K562 (cell line): ENCODE results near the gene LMNTD2. TPM values are rescaled to one million over a fixed set of nuclear protein-coding genes. Genes with fewer than 3 reads are reported as not detected.

Experiments used
- CC2D1A ChIP-seq: fragments of 450-650 bp; IDR thresholded peaks from 2 replicates; pipeline ENCODE4 v1.6.1; 2017; ENCODE audit warnings: mild to moderate bottlenecking
- CXXC5 ChIP-seq: fragments of 250-450 bp; sonication (Bioruptor Pico); IDR thresholded peaks from 2 replicates; pipeline ENCODE4 v1.8.0; 2022; ENCODE audit warnings: inconsistent platforms, mild to moderate bottlenecking, moderate library complexity
- GTF2A2 ChIP-seq: IDR thresholded peaks from 2 replicates; pipeline ENCODE4 v1.6.1; 2016; ENCODE audit warnings: mild to moderate bottlenecking, missing genetic modification characterization, missing compliant biosample characterization
- GTF2F1 ChIP-seq: IDR thresholded peaks from 2 replicates; pipeline ENCODE4 v1.6.1; 2011; ENCODE audit warnings: low read depth, low read length, improper control_type of control experiment
- HDAC2 ChIP-seq: fragments of 450-650 bp; IDR thresholded peaks from 2 replicates; pipeline ENCODE4 v1.6.1; 2016; ENCODE audit warnings: mild to moderate bottlenecking
- HOXB6 ChIP-seq: fragments of 250-450 bp; sonication (Bioruptor Pico); IDR thresholded peaks from 2 replicates; pipeline ENCODE4 v1.5.1; 2022; ENCODE audit warnings: mild to moderate bottlenecking, borderline replicate concordance
- KDM1A ChIP-seq, 2 experiments: fragments of 450-650 bp; IDR thresholded peaks; 2 replicates each; pipeline ENCODE4 v1.6.1; 2016; ENCODE audit warnings: mild to moderate bottlenecking in 2 of 2
- PCBP2 ChIP-seq: fragments of 200-400 bp; formaldehyde crosslinking; IDR thresholded peaks from 2 replicates; pipeline ENCODE4 v1.6.1; 2018; ENCODE audit warnings: low read length, low read depth, mild to moderate bottlenecking, moderate library complexity; ENCODE audit not compliant: poor library complexity, severe bottlenecking
- ZBTB1 ChIP-seq: sonication (generic); formaldehyde crosslinking; IDR thresholded peaks from 2 replicates; pipeline ENCODE4 v1.8.1; 2023; ENCODE audit warnings: missing genetic modification reagents, low read depth, mild to moderate bottlenecking, borderline replicate concordance
- ZFPM2 ChIP-seq: fragments of 250-450 bp; sonication (Bioruptor Pico); IDR thresholded peaks from 2 replicates; pipeline ENCODE4 v1.5.1; 2022; ENCODE audit warnings: mild to moderate bottlenecking
- polyA plus RNA-seq, 8 experiments: library from polyadenylated mRNA; depleted of rRNA in 4 of 8; stranded (reverse) in 5 of 8; unstranded in 3 of 8; fragments of >200 nt; fragmentation: Nextera tagmentation in 2 of 8; fragmentation: Illumina TruSeq in 1 of 8; extraction: Ambion mirVana in 2 of 8; extraction: Trizol in 1 of 8; gene quantifications; 2 replicates each; pipeline versions ENCODE4 v1.2.1 to v1.2.3, GENCODE V29; 2011 to 2014; ENCODE audit warnings: inconsistent platforms in 1 of 8, missing spikeins in 1 of 8
- total RNA-seq, 7 experiments: library from RNA; depleted of rRNA in 6 of 7; stranded (reverse); fragments of >200 nt in 6 of 7; fragmentation: Illumina TruSeq in 2 of 7; extraction: Trizol in 2 of 7; gene quantifications; 2 replicates each; pipeline versions ENCODE4 v1.2.1 to v1.2.3, GENCODE V29; 2011 to 2021; ENCODE audit warnings: low replicate concordance in 1 of 7
- TF ChIP-seq, protein P1 (sequence below), 3 experiments: fragments of 200-800 bp in 1 of 3; sonication (Bioruptor generic) in 1 of 3; sonication (generic) in 1 of 3; formaldehyde crosslinking in 1 of 3; IDR thresholded peaks; 2 replicates each; pipeline versions ENCODE4 v1.6.1 to v1.8.0; 2016 to 2022; ENCODE audit warnings: mild to moderate bottlenecking in 2 of 3, missing compliant biosample characterization in 2 of 3, missing genetic modification characterization in 2 of 3, missing genetic modification reagents in 1 of 3
- TF ChIP-seq, protein P2 (sequence below): fragments of 250-450 bp; sonication (Bioruptor Pico); IDR thresholded peaks from 2 replicates; pipeline ENCODE4 v1.5.0; 2020; ENCODE audit warnings: mild to moderate bottlenecking, borderline replicate concordance
- TF ChIP-seq, protein P3 (sequence below): sonication (generic); IDR thresholded peaks from 2 replicates; pipeline ENCODE4 v1.6.1; 2016
- TF ChIP-seq, protein P4 (sequence below): sonication (generic); formaldehyde crosslinking; IDR thresholded peaks from 2 replicates; pipeline ENCODE4 v1.8.0; 2022; ENCODE audit warnings: mild to moderate bottlenecking, missing genetic modification reagents, borderline replicate concordance
- TF ChIP-seq, protein P5 (sequence below): sonication (generic); formaldehyde crosslinking; IDR thresholded peaks from 2 replicates; pipeline ENCODE4 v1.8.1; 2023; ENCODE audit warnings: missing genetic modification reagents, mild to moderate bottlenecking, borderline replicate concordance

The LMNTD2 gene
- total and polyA plus RNA-seq, 9 of the 15 experiments (the other 6 are each of a cell fraction or from before 2014, with no cell fraction given): 0.48 to 4.2 (median 1.5) TPM; not detected in 3

DNA sequence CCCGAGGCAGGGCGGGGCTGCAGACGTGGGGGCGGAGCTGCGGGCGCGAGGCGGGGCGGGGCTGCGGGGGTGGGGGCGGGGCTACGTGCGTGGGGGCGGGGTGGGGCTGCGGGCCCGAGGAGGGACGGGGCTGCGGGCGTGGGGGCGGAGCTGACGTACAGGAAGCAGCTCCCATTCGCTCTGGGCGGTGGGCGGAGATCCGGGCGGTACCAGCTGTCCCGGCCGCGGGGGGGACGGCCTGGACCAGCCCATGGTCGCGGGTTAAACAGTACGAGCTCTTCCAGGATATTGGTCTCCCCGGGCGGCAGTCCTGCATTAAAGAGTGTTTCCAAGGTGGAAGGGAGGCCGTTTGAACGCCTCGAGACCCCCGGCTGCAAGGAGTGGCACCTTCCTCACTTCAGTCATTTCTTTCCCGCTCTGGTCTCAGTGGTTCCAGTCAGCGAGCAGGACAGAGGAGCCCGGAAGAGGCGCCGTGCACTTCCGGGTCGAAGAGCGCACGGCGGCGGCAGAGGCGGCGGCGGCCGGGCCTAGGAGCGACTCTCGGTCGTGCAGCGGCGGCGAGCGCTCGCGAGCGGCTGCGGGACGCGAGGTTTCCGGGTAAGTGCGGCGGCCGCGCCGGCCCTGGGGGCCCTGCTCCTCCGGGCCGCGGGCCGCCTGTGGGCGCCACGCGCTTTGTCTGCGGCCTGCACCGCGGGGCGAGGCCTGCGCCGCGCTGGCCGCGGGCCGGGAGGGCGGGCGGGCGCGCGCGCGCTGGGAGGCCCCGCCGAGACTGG is 15.6 kb upstream of the LMNTD2 start, which contains the start of gene PHRF1 (continued):
- TF ChIP-seq, protein P1, sequence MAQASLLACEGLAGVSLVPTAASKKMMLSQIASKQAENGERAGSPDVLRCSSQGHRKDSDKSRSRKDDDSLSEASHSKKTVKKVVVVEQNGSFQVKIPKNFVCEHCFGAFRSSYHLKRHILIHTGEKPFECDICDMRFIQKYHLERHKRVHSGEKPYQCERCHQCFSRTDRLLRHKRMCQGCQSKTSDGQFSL (CRISPR knock-in tag; IDR thresholded peaks at IDR 0.05): no peak
- TF ChIP-seq, protein P1 (tag; IDR thresholded peaks at IDR 0.05): no peak
- TF ChIP-seq HDAC2 (no peak), ZFPM2 (no peak), GTF2A2 (tag) (0 out of 2 replicates have a peak, but pooled peaks have one; percentile 31), CXXC5 (peak; percentile 80), ZBTB1 (CRISPR knock-in tag) (0 out of 2 replicates have a peak, but pooled peaks have one; percentile 53), KDM1A (IDR thresholded peaks at IDR 0.05) (no peak), PCBP2 (no peak), HOXB6 (0 out of 2 replicates have a peak, but pooled peaks have one; percentile 26), CC2D1A (no peak), GTF2F1 (no peak)
- TF ChIP-seq, protein P2, sequence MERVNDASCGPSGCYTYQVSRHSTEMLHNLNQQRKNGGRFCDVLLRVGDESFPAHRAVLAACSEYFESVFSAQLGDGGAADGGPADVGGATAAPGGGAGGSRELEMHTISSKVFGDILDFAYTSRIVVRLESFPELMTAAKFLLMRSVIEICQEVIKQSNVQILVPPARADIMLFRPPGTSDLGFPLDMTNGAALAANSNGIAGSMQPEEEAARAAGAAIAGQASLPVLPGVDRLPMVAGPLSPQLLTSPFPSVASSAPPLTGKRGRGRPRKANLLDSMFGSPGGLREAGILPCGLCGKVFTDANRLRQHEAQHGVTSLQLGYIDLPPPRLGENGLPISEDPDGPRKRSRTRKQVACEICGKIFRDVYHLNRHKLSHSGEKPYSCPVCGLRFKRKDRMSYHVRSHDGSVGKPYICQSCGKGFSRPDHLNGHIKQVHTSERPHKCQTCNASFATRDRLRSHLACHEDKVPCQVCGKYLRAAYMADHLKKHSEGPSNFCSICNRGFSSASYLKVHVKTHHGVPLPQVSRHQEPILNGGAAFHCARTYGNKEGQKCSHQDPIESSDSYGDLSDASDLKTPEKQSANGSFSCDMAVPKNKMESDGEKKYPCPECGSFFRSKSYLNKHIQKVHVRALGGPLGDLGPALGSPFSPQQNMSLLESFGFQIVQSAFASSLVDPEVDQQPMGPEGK (CRISPR knock-in tag): no peak
- TF ChIP-seq, protein P3, sequence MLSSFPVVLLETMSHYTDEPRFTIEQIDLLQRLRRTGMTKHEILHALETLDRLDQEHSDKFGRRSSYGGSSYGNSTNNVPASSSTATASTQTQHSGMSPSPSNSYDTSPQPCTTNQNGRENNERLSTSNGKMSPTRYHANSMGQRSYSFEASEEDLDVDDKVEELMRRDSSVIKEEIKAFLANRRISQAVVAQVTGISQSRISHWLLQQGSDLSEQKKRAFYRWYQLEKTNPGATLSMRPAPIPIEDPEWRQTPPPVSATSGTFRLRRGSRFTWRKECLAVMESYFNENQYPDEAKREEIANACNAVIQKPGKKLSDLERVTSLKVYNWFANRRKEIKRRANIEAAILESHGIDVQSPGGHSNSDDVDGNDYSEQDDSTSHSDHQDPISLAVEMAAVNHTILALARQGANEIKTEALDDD: no peak
- TF ChIP-seq, protein P4, sequence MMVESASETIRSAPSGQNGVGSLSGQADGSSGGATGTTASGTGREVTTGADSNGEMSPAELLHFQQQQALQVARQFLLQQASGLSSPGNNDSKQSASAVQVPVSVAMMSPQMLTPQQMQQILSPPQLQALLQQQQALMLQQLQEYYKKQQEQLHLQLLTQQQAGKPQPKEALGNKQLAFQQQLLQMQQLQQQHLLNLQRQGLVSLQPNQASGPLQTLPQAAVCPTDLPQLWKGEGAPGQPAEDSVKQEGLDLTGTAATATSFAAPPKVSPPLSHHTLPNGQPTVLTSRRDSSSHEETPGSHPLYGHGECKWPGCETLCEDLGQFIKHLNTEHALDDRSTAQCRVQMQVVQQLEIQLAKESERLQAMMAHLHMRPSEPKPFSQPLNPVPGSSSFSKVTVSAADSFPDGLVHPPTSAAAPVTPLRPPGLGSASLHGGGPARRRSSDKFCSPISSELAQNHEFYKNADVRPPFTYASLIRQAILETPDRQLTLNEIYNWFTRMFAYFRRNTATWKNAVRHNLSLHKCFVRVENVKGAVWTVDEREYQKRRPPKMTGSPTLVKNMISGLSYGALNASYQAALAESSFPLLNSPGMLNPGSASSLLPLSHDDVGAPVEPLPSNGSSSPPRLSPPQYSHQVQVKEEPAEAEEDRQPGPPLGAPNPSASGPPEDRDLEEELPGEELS: no peak
- TF ChIP-seq, protein P5, sequence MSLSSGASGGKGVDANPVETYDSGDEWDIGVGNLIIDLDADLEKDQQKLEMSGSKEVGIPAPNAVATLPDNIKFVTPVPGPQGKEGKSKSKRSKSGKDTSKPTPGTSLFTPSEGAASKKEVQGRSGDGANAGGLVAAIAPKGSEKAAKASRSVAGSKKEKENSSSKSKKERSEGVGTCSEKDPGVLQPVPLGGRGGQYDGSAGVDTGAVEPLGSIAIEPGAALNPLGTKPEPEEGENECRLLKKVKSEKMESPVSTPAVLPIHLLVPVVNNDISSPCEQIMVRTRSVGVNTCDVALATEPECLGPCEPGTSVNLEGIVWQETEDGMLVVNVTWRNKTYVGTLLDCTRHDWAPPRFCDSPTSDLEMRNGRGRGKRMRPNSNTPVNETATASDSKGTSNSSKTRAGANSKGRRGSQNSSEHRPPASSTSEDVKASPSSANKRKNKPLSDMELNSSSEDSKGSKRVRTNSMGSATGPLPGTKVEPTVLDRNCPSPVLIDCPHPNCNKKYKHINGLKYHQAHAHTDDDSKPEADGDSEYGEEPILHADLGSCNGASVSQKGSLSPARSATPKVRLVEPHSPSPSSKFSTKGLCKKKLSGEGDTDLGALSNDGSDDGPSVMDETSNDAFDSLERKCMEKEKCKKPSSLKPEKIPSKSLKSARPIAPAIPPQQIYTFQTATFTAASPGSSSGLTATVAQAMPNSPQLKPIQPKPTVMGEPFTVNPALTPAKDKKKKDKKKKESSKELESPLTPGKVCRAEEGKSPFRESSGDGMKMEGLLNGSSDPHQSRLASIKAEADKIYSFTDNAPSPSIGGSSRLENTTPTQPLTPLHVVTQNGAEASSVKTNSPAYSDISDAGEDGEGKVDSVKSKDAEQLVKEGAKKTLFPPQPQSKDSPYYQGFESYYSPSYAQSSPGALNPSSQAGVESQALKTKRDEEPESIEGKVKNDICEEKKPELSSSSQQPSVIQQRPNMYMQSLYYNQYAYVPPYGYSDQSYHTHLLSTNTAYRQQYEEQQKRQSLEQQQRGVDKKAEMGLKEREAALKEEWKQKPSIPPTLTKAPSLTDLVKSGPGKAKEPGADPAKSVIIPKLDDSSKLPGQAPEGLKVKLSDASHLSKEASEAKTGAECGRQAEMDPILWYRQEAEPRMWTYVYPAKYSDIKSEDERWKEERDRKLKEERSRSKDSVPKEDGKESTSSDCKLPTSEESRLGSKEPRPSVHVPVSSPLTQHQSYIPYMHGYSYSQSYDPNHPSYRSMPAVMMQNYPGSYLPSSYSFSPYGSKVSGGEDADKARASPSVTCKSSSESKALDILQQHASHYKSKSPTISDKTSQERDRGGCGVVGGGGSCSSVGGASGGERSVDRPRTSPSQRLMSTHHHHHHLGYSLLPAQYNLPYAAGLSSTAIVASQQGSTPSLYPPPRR (CRISPR knock-in tag): no peak
